HEK293 (cell line): Measurements from ENCODE around the gene RPS19BP1.

ENCODE experiments used
- CTCF ChIA-PET: fragments of 350-600 bp; formaldehyde crosslinking; extraction: SDS; loops from one replicate; lab custom pipeline; 2021; ENCODE audit warnings: antibody characterized with exemption; lab: Yijun Ruan, JAX
- POLR2A ChIA-PET: fragments of 300-600 bp; formaldehyde crosslinking; extraction: SDS; loops from one replicate; lab custom pipeline; 2020; ENCODE audit warnings: antibody characterized with exemption, inconsistent platforms; lab: Yijun Ruan, JAX
- H3K27ac ChIP-seq: fragments of 200-500 bp; sonication (Bioruptor generic); 2 replicates; pipeline ENCODE4 v1.5.1; 2014; ENCODE audit warnings: low read depth, low read length, control low read depth, inconsistent platforms; ENCODE audit errors: extremely low read depth
- H3K36me3 ChIP-seq, 2 experiments: fragments of 200-500 bp in 1 of 2; sonication (Bioruptor generic) in 1 of 2; 1 replicate in 1 of 2; 2 replicates in 1 of 2; pipeline ENCODE4 v1.5.1; 2014 to 2017; ENCODE audit warnings: inconsistent platforms in 2 of 2, low read length in 2 of 2; ENCODE audit not compliant: control insufficient read depth in 2 of 2, insufficient read depth in 1 of 2
- H3K4me1 ChIP-seq: fragments of 200-500 bp; sonication (Bioruptor generic); 2 replicates; pipeline ENCODE4 v1.5.1; 2014; ENCODE audit warnings: mild to moderate bottlenecking, low read length, inconsistent platforms; ENCODE audit not compliant: control insufficient read depth, insufficient read depth
- H3K4me3 ChIP-seq: 2 replicates; pipeline ENCODE4 v1.5.1; 2011; ENCODE audit warnings: low read depth, mild to moderate bottlenecking, control low read depth, low read length, moderate library complexity
- H3K9me3 ChIP-seq: fragments of 200-500 bp; sonication (Bioruptor generic); 2 replicates; pipeline ENCODE4 v1.5.1; 2014; ENCODE audit warnings: low read depth, low read length, inconsistent platforms; ENCODE audit not compliant: control insufficient read depth, insufficient read depth
- BCL11A ChIP-seq: fragments of 450-650 bp; formaldehyde crosslinking; IDR thresholded peaks from 2 replicates; pipeline ENCODE4 v1.5.1; 2016; ENCODE audit warnings: low read depth, missing biosample characterization, missing genetic modification characterization
- EGR2 ChIP-seq: fragments of 450-650 bp; formaldehyde crosslinking; IDR thresholded peaks from 2 replicates; pipeline ENCODE4 v1.5.1; 2016; ENCODE audit warnings: low read depth, missing biosample characterization, missing genetic modification characterization
- HOXC10 ChIP-seq: sonication (generic); formaldehyde crosslinking; IDR thresholded peaks from 2 replicates; pipeline ENCODE4 v1.8.1; 2023; ENCODE audit warnings: mild to moderate bottlenecking, missing genetic modification reagents
- YY1 ChIP-seq: fragments of 450-650 bp; formaldehyde crosslinking; IDR thresholded peaks from 2 replicates; pipeline ENCODE4 v1.5.1; 2018; ENCODE audit warnings: missing biosample characterization, missing genetic modification characterization
- ZFHX2 ChIP-seq: fragments of 450-650 bp; formaldehyde crosslinking; conservative IDR thresholded peaks from 2 replicates; pipeline ENCODE4 v1.5.1; 2016; ENCODE audit warnings: missing biosample characterization, missing genetic modification characterization
- ZFP41 ChIP-seq: fragments of 450-650 bp; formaldehyde crosslinking; IDR thresholded peaks from 2 replicates; pipeline ENCODE4 v1.5.1; 2016; ENCODE audit warnings: missing biosample characterization, missing genetic modification characterization, borderline replicate concordance
- ZIC2 ChIP-seq: fragments of 450-650 bp; formaldehyde crosslinking; IDR thresholded peaks from 2 replicates; pipeline ENCODE4 v1.5.1; 2016; ENCODE audit warnings: missing biosample characterization, missing genetic modification characterization
- ZNF138 ChIP-seq: fragments of 450-650 bp; formaldehyde crosslinking; IDR thresholded peaks from 2 replicates; pipeline ENCODE4 v1.5.1; 2016; ENCODE audit warnings: missing biosample characterization, missing genetic modification characterization, borderline replicate concordance
- ZNF473 ChIP-seq: fragments of 450-650 bp; formaldehyde crosslinking; IDR thresholded peaks from 2 replicates; pipeline ENCODE4 v1.5.1; 2017; ENCODE audit warnings: missing biosample characterization, missing genetic modification characterization
- ZNF707 ChIP-seq: fragments of 450-650 bp; formaldehyde crosslinking; IDR thresholded peaks from 2 replicates; pipeline ENCODE4 v1.5.1; 2016; ENCODE audit warnings: missing biosample characterization, missing genetic modification characterization
- TF ChIP-seq, protein P1 (sequence below): fragments of 450-650 bp; formaldehyde crosslinking; conservative IDR thresholded peaks from 2 replicates; pipeline ENCODE4 v1.5.1; 2016; ENCODE audit warnings: low read depth, missing biosample characterization, missing genetic modification characterization
- TF ChIP-seq, protein P2 (sequence below): fragments of 450-650 bp; formaldehyde crosslinking; IDR thresholded peaks from 2 replicates; pipeline ENCODE4 v1.5.1; 2017; ENCODE audit warnings: missing biosample characterization, mild to moderate bottlenecking, missing genetic modification characterization, moderate library complexity
- TF ChIP-seq, protein P3 (sequence below): fragments of 450-650 bp; formaldehyde crosslinking; IDR thresholded peaks from 2 replicates; pipeline ENCODE4 v1.5.1; 2016; ENCODE audit warnings: missing biosample characterization, missing genetic modification characterization, low read depth
- TF ChIP-seq, protein P4 (sequence below): fragments of 450-650 bp; IDR thresholded peaks from 2 replicates; pipeline ENCODE4 v1.5.1; 2018; ENCODE audit warnings: missing biosample characterization, missing genetic modification characterization
- TF ChIP-seq, protein P5 (sequence below): fragments of 450-650 bp; formaldehyde crosslinking; IDR thresholded peaks from 2 replicates; pipeline ENCODE4 v1.5.1; 2016; ENCODE audit warnings: missing biosample characterization, missing genetic modification characterization
- TF ChIP-seq, protein P6 (sequence below): fragments of 450-650 bp; formaldehyde crosslinking; IDR thresholded peaks from 2 replicates; pipeline ENCODE4 v1.5.1; 2017; ENCODE audit warnings: missing biosample characterization, missing genetic modification characterization

Gene RPS19BP1

DNA sequence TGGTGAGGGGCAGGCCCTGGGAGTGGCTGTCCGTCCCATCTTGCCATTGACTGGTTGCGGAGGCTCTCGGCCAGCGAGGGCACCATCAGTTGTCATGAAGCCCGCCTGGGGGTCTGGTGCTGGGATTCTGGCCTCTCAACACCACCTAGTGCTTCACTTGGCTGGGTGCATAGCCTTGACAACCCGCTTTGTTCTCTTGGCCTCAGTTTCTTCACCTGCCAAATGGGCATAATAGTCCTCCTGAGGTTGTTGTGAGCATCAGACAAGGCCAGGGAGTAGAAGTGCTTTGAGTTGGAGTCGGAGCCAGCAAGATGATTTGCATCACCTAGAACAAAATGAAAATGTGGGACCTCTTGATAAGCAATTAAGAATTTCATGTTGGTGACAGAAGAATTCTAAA lies 36.5 kb upstream of the RPS19BP1 start (continued):
- TF ChIP-seq, protein P1, sequence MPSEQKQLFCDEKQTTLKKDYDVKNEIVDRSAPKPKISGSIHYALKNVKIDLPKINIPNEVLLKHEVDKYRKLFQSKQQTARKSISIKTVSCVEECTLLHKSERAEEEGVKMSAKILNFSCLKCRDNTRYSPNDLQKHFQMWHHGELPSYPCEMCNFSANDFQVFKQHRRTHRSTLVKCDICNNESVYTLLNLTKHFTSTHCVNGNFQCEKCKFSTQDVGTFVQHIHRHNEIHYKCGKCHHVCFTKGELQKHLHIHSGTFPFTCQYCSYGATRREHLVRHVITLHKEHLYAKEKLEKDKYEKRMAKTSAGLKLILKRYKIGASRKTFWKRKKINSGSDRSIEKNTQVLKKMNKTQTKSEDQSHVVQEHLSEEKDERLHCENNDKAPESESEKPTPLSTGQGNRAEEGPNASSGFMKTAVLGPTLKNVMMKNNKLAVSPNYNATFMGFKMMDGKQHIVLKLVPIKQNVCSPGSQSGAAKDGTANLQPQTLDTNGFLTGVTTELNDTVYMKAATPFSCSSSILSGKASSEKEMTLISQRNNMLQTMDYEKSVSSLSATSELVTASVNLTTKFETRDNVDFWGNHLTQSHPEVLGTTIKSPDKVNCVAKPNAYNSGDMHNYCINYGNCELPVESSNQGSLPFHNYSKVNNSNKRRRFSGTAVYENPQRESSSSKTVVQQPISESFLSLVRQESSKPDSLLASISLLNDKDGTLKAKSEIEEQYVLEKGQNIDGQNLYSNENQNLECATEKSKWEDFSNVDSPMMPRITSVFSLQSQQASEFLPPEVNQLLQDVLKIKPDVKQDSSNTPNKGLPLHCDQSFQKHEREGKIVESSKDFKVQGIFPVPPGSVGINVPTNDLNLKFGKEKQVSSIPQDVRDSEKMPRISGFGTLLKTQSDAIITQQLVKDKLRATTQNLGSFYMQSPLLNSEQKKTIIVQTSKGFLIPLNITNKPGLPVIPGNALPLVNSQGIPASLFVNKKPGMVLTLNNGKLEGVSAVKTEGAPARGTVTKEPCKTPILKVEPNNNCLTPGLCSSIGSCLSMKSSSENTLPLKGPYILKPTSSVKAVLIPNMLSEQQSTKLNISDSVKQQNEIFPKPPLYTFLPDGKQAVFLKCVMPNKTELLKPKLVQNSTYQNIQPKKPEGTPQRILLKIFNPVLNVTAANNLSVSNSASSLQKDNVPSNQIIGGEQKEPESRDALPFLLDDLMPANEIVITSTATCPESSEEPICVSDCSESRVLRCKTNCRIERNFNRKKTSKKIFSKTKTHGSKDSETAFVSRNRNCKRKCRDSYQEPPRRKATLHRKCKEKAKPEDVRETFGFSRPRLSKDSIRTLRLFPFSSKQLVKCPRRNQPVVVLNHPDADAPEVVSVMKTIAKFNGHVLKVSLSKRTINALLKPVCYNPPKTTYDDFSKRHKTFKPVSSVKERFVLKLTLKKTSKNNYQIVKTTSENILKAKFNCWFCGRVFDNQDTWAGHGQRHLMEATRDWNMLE (tag by site-specific recombination) = no peak
- TF ChIP-seq ZNF138 (tag by site-specific recombination) (no peak), ZFP41 (no peak), HOXC10 (CRISPR knock-in tag) (no peak), ZIC2 (no peak), BCL11A (tag by site-specific recombination) (no peak), ZNF707 (tag by site-specific recombination) (no peak)
- TF ChIP-seq, protein P2, sequence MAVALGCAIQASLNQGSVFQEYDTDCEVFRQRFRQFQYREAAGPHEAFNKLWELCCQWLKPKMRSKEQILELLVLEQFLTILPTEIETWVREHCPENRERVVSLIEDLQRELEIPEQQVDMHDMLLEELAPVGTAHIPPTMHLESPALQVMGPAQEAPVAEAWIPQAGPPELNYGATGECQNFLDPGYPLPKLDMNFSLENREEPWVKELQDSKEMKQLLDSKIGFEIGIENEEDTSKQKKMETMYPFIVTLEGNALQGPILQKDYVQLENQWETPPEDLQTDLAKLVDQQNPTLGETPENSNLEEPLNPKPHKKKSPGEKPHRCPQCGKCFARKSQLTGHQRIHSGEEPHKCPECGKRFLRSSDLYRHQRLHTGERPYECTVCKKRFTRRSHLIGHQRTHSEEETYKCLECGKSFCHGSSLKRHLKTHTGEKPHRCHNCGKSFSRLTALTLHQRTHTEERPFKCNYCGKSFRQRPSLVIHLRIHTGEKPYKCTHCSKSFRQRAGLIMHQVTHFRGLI (tag by site-specific recombination) = no peak
- TF ChIP-seq, protein P3, sequence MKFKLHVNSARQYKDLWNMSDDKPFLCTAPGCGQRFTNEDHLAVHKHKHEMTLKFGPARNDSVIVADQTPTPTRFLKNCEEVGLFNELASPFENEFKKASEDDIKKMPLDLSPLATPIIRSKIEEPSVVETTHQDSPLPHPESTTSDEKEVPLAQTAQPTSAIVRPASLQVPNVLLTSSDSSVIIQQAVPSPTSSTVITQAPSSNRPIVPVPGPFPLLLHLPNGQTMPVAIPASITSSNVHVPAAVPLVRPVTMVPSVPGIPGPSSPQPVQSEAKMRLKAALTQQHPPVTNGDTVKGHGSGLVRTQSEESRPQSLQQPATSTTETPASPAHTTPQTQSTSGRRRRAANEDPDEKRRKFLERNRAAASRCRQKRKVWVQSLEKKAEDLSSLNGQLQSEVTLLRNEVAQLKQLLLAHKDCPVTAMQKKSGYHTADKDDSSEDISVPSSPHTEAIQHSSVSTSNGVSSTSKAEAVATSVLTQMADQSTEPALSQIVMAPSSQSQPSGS (tag by site-specific recombination) = no peak
- TF ChIP-seq, protein P4, sequence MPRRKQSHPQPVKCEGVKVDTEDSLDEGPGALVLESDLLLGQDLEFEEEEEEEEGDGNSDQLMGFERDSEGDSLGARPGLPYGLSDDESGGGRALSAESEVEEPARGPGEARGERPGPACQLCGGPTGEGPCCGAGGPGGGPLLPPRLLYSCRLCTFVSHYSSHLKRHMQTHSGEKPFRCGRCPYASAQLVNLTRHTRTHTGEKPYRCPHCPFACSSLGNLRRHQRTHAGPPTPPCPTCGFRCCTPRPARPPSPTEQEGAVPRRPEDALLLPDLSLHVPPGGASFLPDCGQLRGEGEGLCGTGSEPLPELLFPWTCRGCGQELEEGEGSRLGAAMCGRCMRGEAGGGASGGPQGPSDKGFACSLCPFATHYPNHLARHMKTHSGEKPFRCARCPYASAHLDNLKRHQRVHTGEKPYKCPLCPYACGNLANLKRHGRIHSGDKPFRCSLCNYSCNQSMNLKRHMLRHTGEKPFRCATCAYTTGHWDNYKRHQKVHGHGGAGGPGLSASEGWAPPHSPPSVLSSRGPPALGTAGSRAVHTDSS = no peak
- TF ChIP-seq, protein P5, sequence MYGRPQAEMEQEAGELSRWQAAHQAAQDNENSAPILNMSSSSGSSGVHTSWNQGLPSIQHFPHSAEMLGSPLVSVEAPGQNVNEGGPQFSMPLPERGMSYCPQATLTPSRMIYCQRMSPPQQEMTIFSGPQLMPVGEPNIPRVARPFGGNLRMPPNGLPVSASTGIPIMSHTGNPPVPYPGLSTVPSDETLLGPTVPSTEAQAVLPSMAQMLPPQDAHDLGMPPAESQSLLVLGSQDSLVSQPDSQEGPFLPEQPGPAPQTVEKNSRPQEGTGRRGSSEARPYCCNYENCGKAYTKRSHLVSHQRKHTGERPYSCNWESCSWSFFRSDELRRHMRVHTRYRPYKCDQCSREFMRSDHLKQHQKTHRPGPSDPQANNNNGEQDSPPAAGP (tag by site-specific recombination) = no peak
- TF ChIP-seq, protein P6, sequence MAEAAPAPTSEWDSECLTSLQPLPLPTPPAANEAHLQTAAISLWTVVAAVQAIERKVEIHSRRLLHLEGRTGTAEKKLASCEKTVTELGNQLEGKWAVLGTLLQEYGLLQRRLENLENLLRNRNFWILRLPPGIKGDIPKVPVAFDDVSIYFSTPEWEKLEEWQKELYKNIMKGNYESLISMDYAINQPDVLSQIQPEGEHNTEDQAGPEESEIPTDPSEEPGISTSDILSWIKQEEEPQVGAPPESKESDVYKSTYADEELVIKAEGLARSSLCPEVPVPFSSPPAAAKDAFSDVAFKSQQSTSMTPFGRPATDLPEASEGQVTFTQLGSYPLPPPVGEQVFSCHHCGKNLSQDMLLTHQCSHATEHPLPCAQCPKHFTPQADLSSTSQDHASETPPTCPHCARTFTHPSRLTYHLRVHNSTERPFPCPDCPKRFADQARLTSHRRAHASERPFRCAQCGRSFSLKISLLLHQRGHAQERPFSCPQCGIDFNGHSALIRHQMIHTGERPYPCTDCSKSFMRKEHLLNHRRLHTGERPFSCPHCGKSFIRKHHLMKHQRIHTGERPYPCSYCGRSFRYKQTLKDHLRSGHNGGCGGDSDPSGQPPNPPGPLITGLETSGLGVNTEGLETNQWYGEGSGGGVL (tag by site-specific recombination) = no peak
- TF ChIP-seq, all 188 proteins: peak for 0

DNA sequence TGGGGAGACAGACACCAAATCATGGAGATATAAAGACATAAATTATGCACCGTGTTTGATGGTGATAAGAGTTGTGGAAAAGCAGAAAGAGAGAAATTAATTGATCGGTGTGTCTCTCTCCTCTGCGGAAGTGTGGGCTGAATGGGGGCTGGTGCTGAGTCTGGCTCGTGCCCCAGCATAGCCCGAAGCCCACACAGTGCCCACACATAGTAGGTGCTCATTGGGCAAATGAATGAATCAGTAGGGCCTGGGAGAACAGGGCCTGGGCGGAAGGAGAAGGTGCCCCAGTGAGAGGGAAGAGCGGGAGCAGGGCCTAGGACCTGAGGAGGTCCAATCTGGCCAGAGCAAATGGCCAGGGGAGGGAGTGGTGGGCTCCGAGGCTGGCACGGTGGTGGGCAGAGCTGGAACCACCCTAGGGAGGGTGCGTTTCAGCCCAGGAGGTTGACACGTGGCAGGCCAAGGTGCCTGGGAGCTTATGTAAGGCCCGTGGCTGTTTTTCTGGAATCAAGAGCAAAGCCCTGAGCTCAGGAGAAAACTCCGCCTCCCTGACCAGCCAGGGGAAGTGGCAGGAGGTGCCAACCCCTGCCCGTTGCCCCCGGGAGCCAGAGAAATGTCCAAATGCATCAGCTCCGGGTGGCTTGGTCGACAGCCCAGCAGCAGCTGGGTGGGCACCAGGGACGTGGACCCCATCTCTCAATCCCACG lies 35.9 kb upstream of the RPS19BP1 start:
- H3K4me1 ChIP-seq = no peaks in the 10 kb centered on the region
- CTCF ChIA-PET = no interaction called here

More for the DNA sequence above, 35.9 kb upstream of the RPS19BP1 start:
- Histone ChIP-seq H3K9me3 (no peaks in the 10 kb centered on the region), H3K4me3 (no peak overlapping the region), H3K36me3 (no peaks in the 10 kb centered on the region), H3K27ac (no peak overlapping the region)
- TF ChIP-seq YY1 (tag by site-specific recombination) (no peak), EGR2 (peak; percentile 91), ZFHX2 (tag by site-specific recombination) (peak; percentile 81), ZNF473 (tag by site-specific recombination) (no peak)
- POLR2A ChIA-PET = no interaction called here
